ENCODE results near the gene LY6G5B. TPM values are rescaled to one million over a fixed set of nuclear protein-coding genes. Genes with fewer than 3 reads are reported as not detected.

Gene LY6G5B
- total RNA-seq, 4 donors from 2014 or later: 7.2 to 25.6 (median 19.7) TPM

DNA sequence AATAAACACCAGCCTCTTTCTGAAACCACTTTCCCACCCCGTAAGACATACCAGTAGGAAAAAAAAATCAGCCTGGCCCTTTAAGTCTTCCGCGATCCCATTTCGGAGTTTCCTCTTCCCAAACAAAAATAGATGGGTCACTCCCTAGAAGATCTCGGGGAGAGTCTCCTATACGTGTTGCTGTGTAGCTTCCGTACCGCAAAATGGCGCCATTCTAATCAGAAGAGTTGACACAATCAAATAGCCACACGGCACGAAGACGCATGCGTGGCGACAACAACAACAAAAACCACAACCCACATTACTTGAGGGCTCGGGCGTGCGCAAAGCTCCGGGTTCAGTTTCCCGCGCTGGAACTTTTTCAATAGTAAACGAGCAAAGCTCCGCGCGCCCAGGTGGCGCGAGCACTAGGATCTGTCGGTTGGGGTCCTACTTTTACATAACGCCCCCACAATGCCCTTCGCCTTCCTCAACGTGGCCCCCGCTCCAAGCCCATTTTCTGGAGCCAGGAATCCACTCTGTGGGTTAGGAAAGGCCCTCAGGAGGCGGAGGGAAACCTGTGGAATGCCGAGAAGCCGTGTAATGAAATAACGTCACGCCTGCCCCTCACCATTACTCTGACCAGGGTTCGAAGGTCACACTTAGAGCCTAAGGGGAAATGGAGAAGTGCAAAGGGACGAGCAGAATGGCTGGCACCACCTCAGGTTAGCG, 4.8 kb upstream of the LY6G5B start, which contains the start of gene GPANK1:
Gene GPANK1 (minus strand): TSS at position 208 of the 711 bp plus-strand sequence. CDS start 519 bp downstream, outside the sequence.
- peak within 1 kb of the TSS; percentile 68 to 95 (median 79) for H3K4me3 ChIP-seq
- H3K27ac ChIP-seq: peak within 1 kb of the TSS; percentile 92 to 99 (median 95)
- TF ChIP-seq CTCF (IDR thresholded peaks at IDR 0.05): no peak
- peak; percentile 62 to 81 for TF ChIP-seq POLR2A (IDR thresholded peaks at IDR 0.05)
- H3K9me3 ChIP-seq: no peaks in the 10 kb centered on the region
- peaks cover 0 to 38% (median 0%) of the 10 kb centered on the region in 3 donors for H3K36me3 ChIP-seq
- peaks cover 2 to 46% (median 5%) of the 10 kb centered on the region in 4 donors for H3K4me1 ChIP-seq
- peak; percentile 89 to 97 (median 94) for DNase-seq
- no peaks in the 10 kb centered on the region for H3K27me3 ChIP-seq

DNA sequence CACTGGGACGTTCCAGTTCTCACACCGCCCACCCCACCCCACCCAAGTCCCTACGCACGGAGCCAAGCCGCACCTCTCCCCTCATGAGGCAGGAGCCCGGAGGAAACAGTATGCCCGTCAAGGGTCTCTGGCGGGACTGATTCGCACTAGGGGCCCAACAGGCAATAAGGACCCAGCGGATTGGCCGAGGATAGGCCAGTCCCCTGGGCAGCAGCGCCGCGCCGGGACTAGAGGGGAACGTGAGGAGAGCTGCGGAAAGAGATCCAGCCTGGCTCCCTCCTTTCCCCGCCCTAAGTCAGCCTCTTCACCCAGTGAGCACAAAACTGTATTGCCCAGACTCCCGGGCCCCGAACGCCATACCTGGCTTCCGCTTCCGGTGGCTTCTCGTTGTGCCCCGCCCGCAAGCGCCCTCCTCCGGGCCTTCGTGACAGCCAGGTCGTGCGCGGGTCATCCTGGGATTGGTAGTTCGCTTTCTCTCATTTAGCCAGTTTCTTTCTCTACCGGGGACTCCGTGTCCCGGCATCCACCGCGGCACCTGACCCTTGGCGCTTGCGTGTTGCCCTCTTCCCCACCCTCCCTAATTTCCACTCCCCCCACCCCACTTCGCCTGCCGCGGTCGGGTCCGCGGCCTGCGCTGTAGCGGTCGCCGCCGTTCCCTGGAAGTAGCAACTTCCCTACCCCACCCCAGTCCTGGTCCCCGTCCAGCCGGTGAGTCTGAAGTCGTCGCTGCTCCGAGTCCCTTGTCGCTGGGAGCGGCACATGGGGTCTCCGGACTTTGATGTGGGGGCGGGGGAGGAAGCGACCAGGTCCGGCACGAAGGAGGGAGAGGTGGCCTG, 4.1 kb upstream of the LY6G5B start, which contains the start of gene CSNK2B:
Gene CSNK2B (plus strand): TSS at position 580 of the 836 bp plus-strand sequence. CDS start 752 bp downstream, outside the sequence.
- TF ChIP-seq CTCF (IDR thresholded peaks at IDR 0.05) (peak in 2 of 6 experiments; percentile 12 to 18), POLR2A (IDR thresholded peaks at IDR 0.05) (peak; percentile 80 to 85)

DNA sequence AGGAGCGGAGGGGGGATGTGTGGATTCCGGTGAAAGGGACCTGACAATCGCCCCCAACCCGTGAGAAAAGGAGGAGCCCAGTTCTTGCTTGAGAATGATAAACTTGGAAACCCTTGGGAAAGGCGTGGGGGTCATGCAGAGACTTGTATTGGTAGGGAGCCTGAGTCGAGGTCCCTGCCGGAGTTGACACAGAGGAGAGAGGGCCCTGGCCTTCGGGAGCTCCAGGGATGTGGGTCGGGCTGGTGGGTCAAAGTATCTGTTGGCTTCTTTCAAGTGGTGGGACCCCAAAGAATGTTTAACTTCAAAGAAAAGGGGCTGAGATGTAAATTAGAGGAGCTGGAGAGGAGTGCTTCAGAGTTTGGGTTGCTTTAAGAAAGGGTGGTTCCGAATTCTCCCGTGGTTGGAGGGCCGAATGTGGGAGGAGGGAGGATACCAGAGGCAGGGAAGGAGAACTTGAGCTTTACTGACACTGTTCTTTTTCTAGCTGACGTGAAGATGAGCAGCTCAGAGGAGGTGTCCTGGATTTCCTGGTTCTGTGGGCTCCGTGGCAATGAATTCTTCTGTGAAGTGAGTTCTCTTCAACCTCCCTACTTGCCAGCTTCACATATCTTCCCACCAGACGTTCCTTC, 3.3 kb upstream of the LY6G5B start:
- H3K27me3 ChIP-seq: no peaks in the 10 kb centered on the region
- peak overlapping the region; percentile 92 to 99 (median 95) for H3K27ac ChIP-seq
- no peak for TF ChIP-seq CTCF (IDR thresholded peaks at IDR 0.05)
- TF ChIP-seq POLR2A (IDR thresholded peaks at IDR 0.05): no peak
- no peaks in the 10 kb centered on the region for H3K9me3 ChIP-seq
- peaks cover 0 to 53% (median 0%) of the 10 kb centered on the region in 3 donors for H3K36me3 ChIP-seq
- H3K4me1 ChIP-seq: peaks cover 2 to 39% (median 5%) of the 10 kb centered on the region in 4 donors
- H3K4me3 ChIP-seq: peak overlapping the region; percentile 68 to 95 (median 79)
- no peak for DNase-seq

More for the DNA sequence above, 4.1 kb upstream of the LY6G5B start, which contains the start of gene CSNK2B:
- H3K4me1 ChIP-seq: peaks cover 2 to 46% (median 5%) of the 10 kb centered on the region in 4 donors
- peak; percentile 99 to 100 (median 99) for DNase-seq
- H3K27me3 ChIP-seq: no peaks in the 10 kb centered on the region
- H3K36me3 ChIP-seq: peaks cover 0 to 46% (median 0%) of the 10 kb centered on the region in 3 donors
- peak within 1 kb of the TSS; percentile 68 to 95 (median 79) for H3K4me3 ChIP-seq
- no peaks in the 10 kb centered on the region for H3K9me3 ChIP-seq
- peak within 1 kb of the TSS; percentile 92 to 99 (median 95) for H3K27ac ChIP-seq

DNA sequence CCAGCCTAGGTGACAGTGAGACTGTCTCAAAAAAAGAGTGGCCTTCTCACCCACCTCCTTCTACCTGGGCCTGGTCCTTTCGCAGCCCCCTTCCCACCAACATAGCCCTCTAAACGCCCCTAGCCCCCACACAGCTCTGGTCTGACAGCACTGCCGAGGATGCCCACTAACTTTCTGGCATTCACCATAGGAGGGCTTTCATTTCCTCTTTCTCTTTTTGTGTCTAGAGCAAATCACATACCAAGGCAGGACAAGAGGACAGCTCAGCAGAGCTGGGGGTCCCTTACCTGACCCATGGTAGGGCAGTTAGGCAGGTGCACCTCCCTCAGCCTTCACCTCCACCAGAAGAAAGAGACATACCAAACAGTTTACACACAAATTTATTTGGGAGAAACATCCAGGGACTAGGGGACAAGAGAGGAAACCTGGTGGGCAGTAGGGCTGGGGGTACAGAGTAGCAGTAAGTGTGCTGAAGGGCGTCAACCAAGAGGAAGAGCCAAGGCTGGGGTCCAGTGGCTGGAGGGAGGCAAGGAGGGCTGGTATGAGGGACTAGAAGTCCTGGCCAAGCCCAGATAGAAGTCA, 6.6 kb downstream of the LY6G5B start:
- no peak overlapping the region for H3K4me3 ChIP-seq

More for the DNA sequence above, 6.6 kb downstream of the LY6G5B start:
- H3K36me3 ChIP-seq: peaks cover 0 to 20% (median 0%) of the 10 kb centered on the region in 3 donors
- peaks cover 0 to 13% (median 2%) of the 10 kb centered on the region in 4 donors for H3K4me1 ChIP-seq
- TF ChIP-seq POLR2A (IDR thresholded peaks at IDR 0.05) (no peak), CTCF (IDR thresholded peaks at IDR 0.05) (no peak)
- no peaks in the 10 kb centered on the region for H3K9me3 ChIP-seq
- no peak for DNase-seq
- H3K27me3 ChIP-seq: no peaks in the 10 kb centered on the region
- no peak overlapping the region for H3K27ac ChIP-seq
